Gastrocnemius medialis (tissue), 4 donors: ENCODE results near the gene DNM3. TPM values are rescaled to one million over a fixed set of nuclear protein-coding genes. Genes with fewer than 3 reads are reported as not detected.

Source experiments
- ATAC-seq, 2 donors: fragments of 150-250 bp; one replicate each; pipeline ENCODE4 v1.9.1; 2016
- DNase-seq, 2 donors: peaks; one replicate each; pipeline ENCODE4 v3.0.0-alpha.2; 2019
- H3K27ac ChIP-seq, 4 donors: fragments of 200-600 bp; sonication (generic); 1 replicate in 1 of 4; 2 replicates in 3 of 4; pipeline ENCODE4 v1.5.1; 2016 to 2018; ENCODE audit warnings: mild to moderate bottlenecking in 2 of 4, moderate library complexity in 1 of 4
- H3K27me3 ChIP-seq, 3 donors: fragments of 200-600 bp; sonication (generic) in 2 of 3; 1 replicate in 1 of 3; 2 replicates in 2 of 3; pipeline versions ENCODE4 v1.5.1 to v1.6.0; 2016 to 2019; ENCODE audit warnings: mild to moderate bottlenecking in 1 of 3, moderate library complexity in 1 of 3
- H3K36me3 ChIP-seq, 2 donors: fragments of 200-600 bp; sonication (generic) in 1 of 2; one replicate each; pipeline ENCODE4 v1.5.1; 2017 to 2018
- H3K4me1 ChIP-seq, 2 donors: fragments of 200-600 bp; sonication (generic) in 1 of 2; one replicate each; pipeline ENCODE4 v1.5.1; 2016 to 2017; ENCODE audit warnings: mild to moderate bottlenecking in 2 of 2
- H3K4me3 ChIP-seq, 4 donors: fragments of 200-600 bp; sonication (generic) in 3 of 4; 1 replicate in 1 of 4; 2 replicates in 3 of 4; pipeline ENCODE4 v1.5.1; 2016 to 2019; ENCODE audit warnings: mild to moderate bottlenecking in 2 of 4
- H3K9me3 ChIP-seq, 3 donors: fragments of 200-600 bp; sonication (generic) in 2 of 3; 1 replicate in 1 of 3; 2 replicates in 2 of 3; pipeline ENCODE4 v1.5.1; 2016 to 2019
- POLR2A ChIP-seq, 2 donors: fragments of 450-650 bp; IDR thresholded peaks; one replicate each; pipeline ENCODE4 v1.6.1; 2017; ENCODE audit warnings: antibody characterized with exemption in 2 of 2, mild to moderate bottlenecking in 2 of 2, moderate library complexity in 2 of 2
- in situ Hi-C, 4 donors: fragments of 200-750 bp; cut with MboI; loops; one replicate each; pipeline versions ENCODE4 v1.15.0 to v1.8.0; 2017; ENCODE audit warnings: low sequenced_read_pairs in 4 of 4
- intact Hi-C: fragments of 100-400 bp; cut with DNase I; formaldehyde crosslinking; loops from one replicate; pipeline ENCODE4 v1.15.1; 2023; ENCODE audit warnings: low total_unique reads
- total RNA-seq, 4 donors: library from RNA; depleted of rRNA; stranded (reverse); fragments of >200 nt; gene quantifications; one replicate each; pipeline versions ENCODE4 v1.1.0 to v1.2.3, GENCODE V29; 2016
- TF ChIP-seq, protein P1 (sequence below), 5 experiments: fragments of 450-650 bp in 3 of 5; fragments of 200-600 bp in 2 of 5; sonication (generic) in 2 of 5; IDR thresholded peaks in 4 of 5; conservative IDR thresholded peaks in 1 of 5; 1 replicate in 4 of 5; 2 replicates in 1 of 5; pipeline ENCODE4 v1.5.1; 2016 to 2019; ENCODE audit warnings: antibody characterized with exemption in 5 of 5, mild to moderate bottlenecking in 3 of 5, moderate library complexity in 3 of 5

DNM3 gene
- total RNA-seq, 4 donors from 2014 or later = 0.35 to 1.6 (median 1.1) TPM

DNA sequence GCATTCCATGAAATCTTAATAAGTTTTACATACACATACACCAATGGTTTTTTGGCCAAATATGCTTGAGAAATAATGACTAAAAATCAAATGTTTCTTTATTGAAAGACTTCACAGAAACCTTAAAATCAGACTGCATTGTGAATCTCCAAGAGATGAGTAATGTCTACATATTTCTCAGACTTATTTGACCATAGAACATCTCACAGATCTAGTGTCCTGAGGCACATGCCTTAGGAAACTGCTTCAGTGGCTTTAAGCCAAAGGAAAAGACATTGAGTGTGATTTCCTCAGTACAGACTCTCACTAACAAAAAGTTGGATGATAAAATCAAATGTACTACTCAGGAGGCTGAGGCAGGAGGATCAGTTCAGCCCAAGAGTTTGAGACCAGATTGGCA lies 573.0 kb downstream of the DNM3 start:
- Histone ChIP-seq H3K9me3 (no peaks in the 10 kb centered on the region), H3K4me1 (no peaks in the 10 kb centered on the region), H3K27me3 (no peaks in the 10 kb centered on the region), H3K36me3 (no peaks in the 10 kb centered on the region), H3K4me3 (no peak overlapping the region), H3K27ac (no peak overlapping the region)
- TF ChIP-seq POLR2A (IDR thresholded peaks at IDR 0.05) = no peak
- TF ChIP-seq, protein P1, sequence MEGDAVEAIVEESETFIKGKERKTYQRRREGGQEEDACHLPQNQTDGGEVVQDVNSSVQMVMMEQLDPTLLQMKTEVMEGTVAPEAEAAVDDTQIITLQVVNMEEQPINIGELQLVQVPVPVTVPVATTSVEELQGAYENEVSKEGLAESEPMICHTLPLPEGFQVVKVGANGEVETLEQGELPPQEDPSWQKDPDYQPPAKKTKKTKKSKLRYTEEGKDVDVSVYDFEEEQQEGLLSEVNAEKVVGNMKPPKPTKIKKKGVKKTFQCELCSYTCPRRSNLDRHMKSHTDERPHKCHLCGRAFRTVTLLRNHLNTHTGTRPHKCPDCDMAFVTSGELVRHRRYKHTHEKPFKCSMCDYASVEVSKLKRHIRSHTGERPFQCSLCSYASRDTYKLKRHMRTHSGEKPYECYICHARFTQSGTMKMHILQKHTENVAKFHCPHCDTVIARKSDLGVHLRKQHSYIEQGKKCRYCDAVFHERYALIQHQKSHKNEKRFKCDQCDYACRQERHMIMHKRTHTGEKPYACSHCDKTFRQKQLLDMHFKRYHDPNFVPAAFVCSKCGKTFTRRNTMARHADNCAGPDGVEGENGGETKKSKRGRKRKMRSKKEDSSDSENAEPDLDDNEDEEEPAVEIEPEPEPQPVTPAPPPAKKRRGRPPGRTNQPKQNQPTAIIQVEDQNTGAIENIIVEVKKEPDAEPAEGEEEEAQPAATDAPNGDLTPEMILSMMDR (IDR thresholded peaks at IDR 0.05 in 4 of 5, conservative IDR thresholded peaks at IDR 0.05 in 1 of 5) = no peak
- no peak for ATAC-seq
- in situ Hi-C loops = loop anchor here in 2 of 4 donors (25.0 kb wide), 1 partner anchor 402 kb away; no protein-coding TSS in a partner anchor
- DNase-seq = no peak
- intact Hi-C loops = no loop called here

DNA sequence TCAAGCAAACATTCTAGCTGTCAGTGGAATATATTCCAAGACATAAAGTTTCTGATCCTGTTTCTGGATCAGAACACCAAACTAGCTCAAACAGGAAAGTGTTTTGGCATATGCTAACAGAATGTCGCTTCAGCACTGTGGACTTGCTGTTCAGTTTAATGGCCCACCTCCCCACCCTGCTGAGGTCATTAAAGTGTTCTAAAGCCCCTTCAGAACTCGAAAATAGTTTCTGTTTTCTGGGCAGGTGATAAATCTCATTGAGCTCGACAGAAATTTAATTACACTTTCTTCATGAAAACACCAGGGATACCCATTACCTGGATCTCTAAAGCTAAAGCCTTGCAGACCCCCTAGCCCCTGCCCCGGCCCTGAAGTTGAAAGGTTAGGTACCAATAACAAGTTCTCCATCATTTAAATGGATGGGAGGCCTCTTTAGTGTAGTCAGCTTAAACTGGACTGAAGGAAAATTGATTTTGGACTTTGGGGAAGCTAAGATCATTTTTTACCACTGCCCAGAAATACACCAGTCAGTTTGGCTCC lies 575.3 kb downstream of the DNM3 start:
- Histone ChIP-seq H3K27ac (no peak overlapping the region), H3K4me1 (no peaks in the 10 kb centered on the region), H3K36me3 (no peaks in the 10 kb centered on the region), H3K9me3 (no peaks in the 10 kb centered on the region), H3K27me3 (no peaks in the 10 kb centered on the region), H3K4me3 (no peak overlapping the region)
- intact Hi-C loops = no loop called here
- DNase-seq (no peak), ATAC-seq (no peak)
- TF ChIP-seq, protein P1 (IDR thresholded peaks at IDR 0.05 in 4 of 5, conservative IDR thresholded peaks at IDR 0.05 in 1 of 5) = no peak
- no peak for TF ChIP-seq POLR2A (IDR thresholded peaks at IDR 0.05)
- in situ Hi-C loops = loop anchor here in 2 of 4 donors (25.0 kb wide), 1 partner anchor 404 kb away; no protein-coding TSS in a partner anchor

DNA sequence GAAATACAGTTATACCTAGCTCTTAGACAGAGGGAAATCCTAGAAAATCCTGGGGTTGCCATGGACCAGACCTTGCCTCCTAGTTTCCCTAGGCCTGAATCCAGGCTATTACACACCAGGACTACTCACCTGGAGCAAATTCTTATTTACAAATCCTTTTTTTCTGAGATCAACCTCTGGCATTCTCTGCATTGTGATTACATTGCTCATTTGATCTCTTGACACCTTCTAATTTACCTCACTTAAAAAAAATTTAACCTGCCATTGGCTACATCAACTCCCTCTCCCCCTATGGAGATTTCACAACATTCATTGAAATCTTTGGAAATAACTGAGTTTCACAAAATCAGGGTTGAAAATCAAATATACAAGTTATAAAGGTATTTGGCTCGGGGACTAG lies 576.3 kb downstream of the DNM3 start:
- in situ Hi-C loops = loop anchor here in 2 of 4 donors (25.0 kb wide), 1 partner anchor 405 kb away; no protein-coding TSS in a partner anchor
- H3K27ac ChIP-seq = no peak overlapping the region
- DNase-seq = no peak
- no peak for ATAC-seq
- H3K27me3 ChIP-seq = no peaks in the 10 kb centered on the region
- H3K9me3 ChIP-seq = no peaks in the 10 kb centered on the region
- TF ChIP-seq POLR2A (IDR thresholded peaks at IDR 0.05) = no peak
- TF ChIP-seq, protein P1 (IDR thresholded peaks at IDR 0.05 in 4 of 5, conservative IDR thresholded peaks at IDR 0.05 in 1 of 5) = no peak
- peaks cover 0 to 6% of the 10 kb centered on the region in 2 donors for H3K4me1 ChIP-seq
- no peak overlapping the region for H3K4me3 ChIP-seq
- intact Hi-C loops = no loop called here
- H3K36me3 ChIP-seq = no peaks in the 10 kb centered on the region

DNA sequence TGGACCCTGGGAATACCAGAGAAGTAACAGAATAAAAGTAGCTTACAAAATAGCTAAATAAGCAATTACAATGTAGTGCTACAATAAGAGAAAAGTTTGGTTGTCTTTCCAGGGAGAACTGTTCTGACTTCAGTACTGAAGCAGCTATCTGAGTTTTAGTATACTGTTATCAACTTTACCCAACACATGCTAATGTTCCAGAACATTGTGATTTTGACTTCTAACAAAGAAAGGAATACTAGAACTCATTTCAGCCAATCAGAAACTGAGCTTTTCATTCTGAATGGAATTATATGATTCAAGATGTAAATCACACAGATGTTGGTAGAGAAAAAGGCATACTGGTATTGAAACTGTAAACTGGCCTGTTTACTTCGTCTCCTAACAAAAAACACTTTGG lies 579.1 kb downstream of the DNM3 start, which contains the start of gene C1orf105:
Gene C1orf105, plus strand, starts transcription at position 301 of the 400 bp plus-strand sequence. CDS start 201 bp downstream, outside the sequence.
- in situ Hi-C loops = loop anchor here in 2 of 4 donors (25.0 kb wide), 1 partner anchor 408 kb away; no protein-coding TSS in a partner anchor
- no peak for TF ChIP-seq POLR2A (IDR thresholded peaks at IDR 0.05)
- TF ChIP-seq, protein P1 (IDR thresholded peaks at IDR 0.05 in 4 of 5, conservative IDR thresholded peaks at IDR 0.05 in 1 of 5) = no peak
- intact Hi-C loops = no loop called here

More for the DNA sequence above, 579.1 kb downstream of the DNM3 start, which contains the start of gene C1orf105:
- H3K36me3 ChIP-seq = no peaks in the 10 kb centered on the region
- no peak within 1 kb of the TSS for H3K4me3 ChIP-seq
- ATAC-seq = no peak
- H3K27me3 ChIP-seq = no peaks in the 10 kb centered on the region
- H3K27ac ChIP-seq = no peak within 1 kb of the TSS
- H3K9me3 ChIP-seq = no peaks in the 10 kb centered on the region
- peaks cover 0 to 6% of the 10 kb centered on the region in 2 donors for H3K4me1 ChIP-seq
- DNase-seq = no peak
